Measurements from ENCODE around the gene PITPNC1. TPM values are rescaled to one million over a fixed set of nuclear protein-coding genes. Genes with fewer than 3 reads are reported as not detected.

The PITPNC1 gene
- polyA plus RNA-seq, 1 of the 3 experiments (the other 2 are of a cell fraction) = 18.4 TPM

GRCh38 chr17:67449065-67449464, 72.0 kb downstream of the PITPNC1 start:
- H4K20me1 ChIP-seq (ENCODE audit: insufficient read depth) = no peaks in the 10 kb centered on the region
- CTCF ChIA-PET = interaction anchor here (1.3 to 3.7 kb wide), 4 partner anchors 10 to 70 kb away, joined by 3 to 11 read pairs (median 10); no protein-coding TSS in a partner anchor
- TF ChIP-seq FOXM1 (IDR thresholded peaks at IDR 0.05; ENCODE audit: low read depth) (no peak), MEF2A (IDR thresholded peaks at IDR 0.05; ENCODE audit: borderline replicate concordance, low read depth) (no peak), TEAD4 (IDR thresholded peaks at IDR 0.05; ENCODE audit: borderline replicate concordance, insufficient read depth) (no peak), JUND (IDR thresholded peaks at IDR 0.05) (no peak), POLR2AphosphoS5 (IDR thresholded peaks at IDR 0.05; ENCODE audit: low read depth, low read length) (no peak), RCOR1 (IDR thresholded peaks at IDR 0.05; ENCODE audit: low read length) (no peak), MAX (IDR thresholded peaks at IDR 0.05; ENCODE audit: low read depth) (no peak)

GRCh38 chr17:67449845-67450755, 73.0 kb downstream of the PITPNC1 start:
- H3K79me2 ChIP-seq (ENCODE audit: insufficient read depth) = peaks cover 9% of the 10 kb centered on the region
- no peak overlapping the region for H2AFZ ChIP-seq (ENCODE audit: low read depth)
- H3K27ac ChIP-seq (ENCODE audit: low read depth in 2 of 2, low read length in 1 of 2) = no peak overlapping the region
- CTCF ChIA-PET = interaction anchor here (1.1 to 3.7 kb wide), 5 partner anchors 9 to 71 kb away, joined by 3 to 11 read pairs (median 10); no protein-coding TSS in a partner anchor
- no peak overlapping the region for H3K9ac ChIP-seq
- H3K4me3 ChIP-seq (ENCODE audit: low read depth in 2 of 2, low read length in 1 of 2) = no peak overlapping the region
- POLR2A ChIA-PET = no interaction called here
- TF ChIP-seq REST (IDR thresholded peaks at IDR 0.05; ENCODE audit: low read depth, low read length) = no peak
- TF ChIP-seq GABPA (IDR thresholded peaks at IDR 0.05; ENCODE audit: low read depth) = no peak
- no peak for TF ChIP-seq POLR2AphosphoS5 (IDR thresholded peaks at IDR 0.05; ENCODE audit: low read depth, low read length)
- no peak for TF ChIP-seq JUND (IDR thresholded peaks at IDR 0.05)
- TF ChIP-seq USF1 (IDR thresholded peaks at IDR 0.05; ENCODE audit: borderline replicate concordance, low read depth) = no peak
- TF ChIP-seq RAD21 (IDR thresholded peaks at IDR 0.05; ENCODE audit: low read length) = no peak
- no peak for TF ChIP-seq SMC3 (IDR thresholded peaks at IDR 0.05; ENCODE audit: low read depth, low read length)
- no peak for TF ChIP-seq TCF12 (IDR thresholded peaks at IDR 0.05)
- TF ChIP-seq USF2 (IDR thresholded peaks at IDR 0.05; ENCODE audit: borderline replicate concordance, low read depth, low read length) = no peak
- no peak for TF ChIP-seq FOSL2 (IDR thresholded peaks at IDR 0.05; ENCODE audit: borderline replicate concordance, low read depth)
- no peaks in the 10 kb centered on the region for H3K9me2 ChIP-seq
- H3K27me3 ChIP-seq (ENCODE audit: insufficient read depth) = no peaks in the 10 kb centered on the region
- H3K9me3 ChIP-seq = no peaks in the 10 kb centered on the region
- H3K4me2 ChIP-seq = no peak overlapping the region
- peaks cover 0 to under 1% of the 10 kb centered on the region in 2 experiments; a peak in 2 of 4 replicates for H3K4me1 ChIP-seq (ENCODE audit: control insufficient read depth in 1 of 2, insufficient read depth in 2 of 2, low read depth in 1 of 2, low read length in 1 of 2)
- WGBS (ENCODE audit: low lambda C conversion rate) = 96% methylated on average over 16 of the region's 16 CpGs
- H3K36me3 ChIP-seq (replicated peaks in 1 of 2; ENCODE audit: control insufficient read depth in 1 of 2, insufficient read depth in 2 of 2, low read length in 1 of 2) = no peaks in the 10 kb centered on the region
- no peaks in the 10 kb centered on the region for H4K20me1 ChIP-seq (ENCODE audit: insufficient read depth)
- peaks cover 3% of the 10 kb centered on the region for H3F3A ChIP-seq (replicated peaks; ENCODE audit: insufficient read depth)
- DNase-seq = no peak

More at GRCh38 chr17:67449065-67449464, 72.0 kb downstream of the PITPNC1 start:
- Histone ChIP-seq H3K4me1 (ENCODE audit: control insufficient read depth in 1 of 2, insufficient read depth in 2 of 2, low read depth in 1 of 2, low read length in 1 of 2) (peaks cover 7 to 11% of the 10 kb centered on the region in 2 experiments), H3K4me3 (ENCODE audit: low read depth in 2 of 2, low read length in 1 of 2) (no peak overlapping the region), H3K9ac (no peak overlapping the region), H3K9me3 (no peaks in the 10 kb centered on the region), H3K27me3 (ENCODE audit: insufficient read depth) (no peaks in the 10 kb centered on the region), H3K9me2 (no peaks in the 10 kb centered on the region), H3F3A (replicated peaks; ENCODE audit: insufficient read depth) (peaks cover 7% of the 10 kb centered on the region), H3K79me2 (ENCODE audit: insufficient read depth) (peaks cover 13% of the 10 kb centered on the region), H3K36me3 (replicated peaks in 1 of 2; ENCODE audit: control insufficient read depth in 1 of 2, insufficient read depth in 2 of 2, low read length in 1 of 2) (no peaks in the 10 kb centered on the region), H2AFZ (ENCODE audit: low read depth) (no peak overlapping the region), H3K27ac (ENCODE audit: low read depth in 2 of 2, low read length in 1 of 2) (no peak overlapping the region), H3K4me2 (no peak overlapping the region)
- WGBS (ENCODE audit: low lambda C conversion rate) = 90% methylated on average over 6 of the region's 6 CpGs
- POLR2A ChIA-PET = no interaction called here
- DNase-seq = no peak
